GM23338 (cell line): ENCODE data around the gene CD9.

Experiments
- CREB1 ChIP-seq: fragments of 250-450 bp; sonication (Bioruptor Pico); IDR thresholded peaks from 2 replicates; pipeline ENCODE4 v1.5.0; 2020; ENCODE audit warnings: low read depth, mild to moderate bottlenecking, moderate library complexity
- EZH2 ChIP-seq: fragments of 200-600 bp; sonication (generic); IDR thresholded peaks from one replicate; pipeline ENCODE4 v1.8.0; 2017; ENCODE audit warnings: antibody characterized with exemption, mild to moderate bottlenecking, low read depth; ENCODE audit not compliant: unreplicated experiment
- ZNF114 ChIP-seq: fragments of 250-450 bp; sonication (Bioruptor Pico); IDR thresholded peaks from 2 replicates; pipeline ENCODE4 v1.5.0; 2020; ENCODE audit warnings: mild to moderate bottlenecking, moderate library complexity
- TF ChIP-seq, protein P1 (sequence below), 2 experiments: fragments of 200-600 bp in 1 of 2; sonication (generic) in 1 of 2; conservative IDR thresholded peaks; 2 replicates each; pipeline versions ENCODE4 v1.5.1 to v1.6.1; 2016 to 2017; ENCODE audit warnings: antibody characterized with exemption in 2 of 2, low read depth in 2 of 2, mild to moderate bottlenecking in 2 of 2, moderate library complexity in 1 of 2

DNA sequence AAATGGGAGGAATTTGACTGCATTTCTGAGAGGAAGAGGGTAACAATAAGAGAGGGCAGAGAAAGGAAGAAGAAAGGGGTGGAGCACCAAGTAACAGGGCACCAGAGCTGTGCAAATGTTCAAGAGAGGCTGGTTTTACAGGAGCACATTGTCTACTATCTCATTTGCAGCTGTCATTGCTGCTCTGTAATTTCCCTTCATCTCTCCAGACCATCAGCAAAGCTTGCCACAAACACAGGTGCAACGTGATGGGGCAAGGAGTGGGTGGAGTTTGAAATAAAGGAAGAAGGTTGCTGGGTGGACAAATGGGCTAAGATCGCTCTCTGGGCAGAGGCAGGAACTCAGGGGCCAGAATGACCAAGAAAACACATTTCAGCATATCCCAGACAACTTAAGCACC is 62.4 kb downstream of the CD9 start:
- TF ChIP-seq, protein P1, sequence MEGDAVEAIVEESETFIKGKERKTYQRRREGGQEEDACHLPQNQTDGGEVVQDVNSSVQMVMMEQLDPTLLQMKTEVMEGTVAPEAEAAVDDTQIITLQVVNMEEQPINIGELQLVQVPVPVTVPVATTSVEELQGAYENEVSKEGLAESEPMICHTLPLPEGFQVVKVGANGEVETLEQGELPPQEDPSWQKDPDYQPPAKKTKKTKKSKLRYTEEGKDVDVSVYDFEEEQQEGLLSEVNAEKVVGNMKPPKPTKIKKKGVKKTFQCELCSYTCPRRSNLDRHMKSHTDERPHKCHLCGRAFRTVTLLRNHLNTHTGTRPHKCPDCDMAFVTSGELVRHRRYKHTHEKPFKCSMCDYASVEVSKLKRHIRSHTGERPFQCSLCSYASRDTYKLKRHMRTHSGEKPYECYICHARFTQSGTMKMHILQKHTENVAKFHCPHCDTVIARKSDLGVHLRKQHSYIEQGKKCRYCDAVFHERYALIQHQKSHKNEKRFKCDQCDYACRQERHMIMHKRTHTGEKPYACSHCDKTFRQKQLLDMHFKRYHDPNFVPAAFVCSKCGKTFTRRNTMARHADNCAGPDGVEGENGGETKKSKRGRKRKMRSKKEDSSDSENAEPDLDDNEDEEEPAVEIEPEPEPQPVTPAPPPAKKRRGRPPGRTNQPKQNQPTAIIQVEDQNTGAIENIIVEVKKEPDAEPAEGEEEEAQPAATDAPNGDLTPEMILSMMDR (conservative IDR thresholded peaks at IDR 0.05; ENCODE audit: low read depth in 2 of 2): no peak
- TF ChIP-seq EZH2: no peak
- no peak for TF ChIP-seq CREB1 (CRISPR knock-in tag)
- TF ChIP-seq ZNF114 (CRISPR knock-in tag): no peak
